HG03175 (cell line): ENCODE results near the gene CFAP45.

Source experiments
- ATAC-seq: cut with Tn5 transposase; IDR thresholded peaks from one replicate; pipeline ENCODE4 v1.9.1; 2021; ENCODE audit warnings: mild to moderate bottlenecking, moderate library complexity; ENCODE audit not compliant: unreplicated experiment

CFAP45 gene

GRCh38 chr1:159828581-159829272 lies 71.2 kb downstream of the CFAP45 start:
- ATAC-seq, result no peak

- no peak for ATAC-seq
These were observed 71.8 kb downstream of the CFAP45 start for GRCh38 chr1:159828176-159828575.

GRCh38 chr1:159827549-159827948 lies 72.4 kb downstream of the CFAP45 start:
- ATAC-seq, result no peak

- no peak for ATAC-seq
These were observed 72.9 kb downstream of the CFAP45 start for GRCh38 chr1:159827102-159827490.

GRCh38 chr1:159826441-159827101 lies 73.4 kb downstream of the CFAP45 start, which contains the start of gene SLAMF8:
Gene SLAMF8 (plus strand): TSS chr1:159826873. CDS start chr1:159826899, 26 bp downstream.
- peak; percentile 49 for ATAC-seq

GRCh38 chr1:159825564-159825963 lies 74.4 kb downstream of the CFAP45 start:
- ATAC-seq, result no peak

GRCh38 chr1:159823406-159823805 lies 76.6 kb downstream of the CFAP45 start:
- no peak for ATAC-seq
